Natural killer cell (primary cell): ENCODE measurements around the gene ATP8A1. TPM values are rescaled to one million over a fixed set of nuclear protein-coding genes. Genes with fewer than 3 reads are reported as not detected.

ENCODE experiments used
- ATAC-seq, 3 donors: fragments of 150-1000 bp in 2 of 3; fragments of 200-7000 bp in 1 of 3; cut with Tn5 transposase; 1 replicate in 1 of 3; 2 replicates in 2 of 3; pipeline ENCODE4 v1.10.0; 2021; ENCODE audit warnings: mild to moderate bottlenecking in 2 of 3, moderate library complexity in 2 of 3
- DNase-seq, 2 donors: peaks; one replicate each; pipeline versions ENCODE4 v3.0.0 to v3.0.0-alpha.2; 2013 to 2021; ENCODE audit warnings: mixed read lengths in 1 of 2
- H3K27ac ChIP-seq: one replicate; pipeline ENCODE4 v1.5.1; 2013; ENCODE audit warnings: mild to moderate bottlenecking, low read length
- H3K27me3 ChIP-seq: one replicate; pipeline ENCODE4 v1.6.1; 2013; ENCODE audit warnings: low read length; ENCODE audit not compliant: control insufficient read depth, insufficient read depth
- H3K36me3 ChIP-seq: one replicate; pipeline ENCODE4 v1.6.1; 2013; ENCODE audit warnings: low read length; ENCODE audit not compliant: control insufficient read depth, insufficient read depth
- H3K4me1 ChIP-seq: one replicate; pipeline ENCODE4 v1.6.1; 2013; ENCODE audit warnings: low read length; ENCODE audit not compliant: control insufficient read depth, insufficient read depth
- H3K4me3 ChIP-seq: one replicate; pipeline ENCODE4 v1.5.1; 2013; ENCODE audit warnings: low read length
- H3K9me3 ChIP-seq: one replicate; pipeline ENCODE4 v1.6.1; 2013; ENCODE audit warnings: low read length; ENCODE audit not compliant: control insufficient read depth, insufficient read depth
- H3K27ac Mint-ChIP-seq, 2 donors: one replicate each; pipeline ENCODE4 v1.8.0; 2022; ENCODE audit warnings: mild to moderate bottlenecking in 2 of 2, mixed read lengths in 2 of 2, moderate library complexity in 1 of 2
- H3K27me3 Mint-ChIP-seq, 2 donors: one replicate each; pipeline ENCODE4 v1.8.0; 2022; ENCODE audit warnings: low read depth in 2 of 2, mixed read lengths in 2 of 2
- H3K36me3 Mint-ChIP-seq: one replicate; pipeline ENCODE4 v1.8.0; 2022; ENCODE audit warnings: mixed read lengths
- H3K4me1 Mint-ChIP-seq, 2 donors: one replicate each; pipeline ENCODE4 v1.8.0; 2022; ENCODE audit warnings: mixed read lengths in 2 of 2
- H3K4me3 Mint-ChIP-seq: one replicate; pipeline ENCODE4 v1.8.0; 2022; ENCODE audit warnings: mild to moderate bottlenecking, moderate library complexity, mixed read lengths
- H3K9me3 Mint-ChIP-seq, 2 donors: one replicate each; pipeline ENCODE4 v1.8.0; 2022; ENCODE audit warnings: mixed read lengths in 2 of 2
- CTCF ChIP-seq: fragments of 200-600 bp; IDR thresholded peaks from one replicate; pipeline ENCODE4 v1.8.0; 2022; ENCODE audit warnings: antibody characterized with exemption
- WGBS: methylation state at CpG from one replicate; pipeline ENCODE4 v1.1.7; 2013; ENCODE audit warnings: missing lambda C conversion rate; ENCODE audit not compliant: insufficient coverage; 5-methylcytosine and 5-hydroxymethylcytosine counted together
- intact Hi-C: fragments of 100-400 bp; cut with micrococcal nuclease; formaldehyde crosslinking; loops from one replicate; pipeline ENCODE4 v1.14.2; 2022
- total RNA-seq, 4 donors: library from RNA; stranded (reverse); fragments of 120-200 nt in 1 of 4; gene quantifications; one replicate each; pipeline versions ENCODE4 v1.2.3 to v1.2.4, GENCODE V29; 2013 to 2022

Gene ATP8A1
- total RNA-seq, 3 donors from 2014 or later (not counting 1 experiment from before 2014, with no cell fraction given), result 84.8 to 156 (median 147) TPM

GRCh38 chr4:42547805-42548204 lies 109.1 kb downstream of the ATP8A1 start:
- 100% methylated on average over 2 of the region's 3 CpGs for WGBS

GRCh38 chr4:42543762-42544161 lies 113.1 kb downstream of the ATP8A1 start:
- H3K27me3 ChIP-seq, result no peaks in the 10 kb centered on the region
- H3K27me3 Mint-ChIP-seq, result no peaks in the 10 kb centered on the region
- H3K4me3 Mint-ChIP-seq, result no peak overlapping the region
- H3K9me3 ChIP-seq, result no peaks in the 10 kb centered on the region
- H3K27ac Mint-ChIP-seq, result no peak overlapping the region
- H3K36me3 ChIP-seq, result peaks cover 40% of the 10 kb centered on the region
- no peak for TF ChIP-seq CTCF
- intact Hi-C loops, result no loop called here
- H3K36me3 Mint-ChIP-seq, result no peaks in the 10 kb centered on the region
- WGBS, result 100% methylated on average over 1 of the region's 2 CpGs
- ATAC-seq, result no peak
- no peaks in the 10 kb centered on the region for H3K9me3 Mint-ChIP-seq
- no peaks in the 10 kb centered on the region for H3K4me1 ChIP-seq
- H3K4me3 ChIP-seq, result no peak overlapping the region
- no peak for DNase-seq
- no peak overlapping the region for H3K27ac ChIP-seq
- peaks cover 13 to 14% of the 10 kb centered on the region in 2 donors for H3K4me1 Mint-ChIP-seq

More at GRCh38 chr4:42547805-42548204, 109.1 kb downstream of the ATP8A1 start:
- no peak for TF ChIP-seq CTCF
- no peak overlapping the region for H3K27ac ChIP-seq
- H3K4me1 ChIP-seq, result no peaks in the 10 kb centered on the region
- no peaks in the 10 kb centered on the region for H3K4me1 Mint-ChIP-seq
- no peaks in the 10 kb centered on the region for H3K9me3 Mint-ChIP-seq
- ATAC-seq (no peak), DNase-seq (no peak)
- H3K36me3 ChIP-seq, result peaks cover 61% of the 10 kb centered on the region
- H3K27ac Mint-ChIP-seq, result no peak overlapping the region
- no peaks in the 10 kb centered on the region for H3K27me3 ChIP-seq
- peaks cover 5% of the 10 kb centered on the region for H3K36me3 Mint-ChIP-seq
- no peak overlapping the region for H3K4me3 ChIP-seq
- H3K9me3 ChIP-seq, result no peaks in the 10 kb centered on the region
- intact Hi-C loops, result no loop called here
- no peak overlapping the region for H3K4me3 Mint-ChIP-seq
- no peaks in the 10 kb centered on the region for H3K27me3 Mint-ChIP-seq

- H3K36me3 ChIP-seq, result peaks cover 35% of the 10 kb centered on the region
- intact Hi-C loops, result no loop called here
- Mint-ChIP-seq H3K9me3 (no peaks in the 10 kb centered on the region), H3K27me3 (no peaks in the 10 kb centered on the region), H3K4me3 (no peak overlapping the region), H3K4me1 (peaks cover 19 to 20% of the 10 kb centered on the region in 2 donors), H3K36me3 (no peaks in the 10 kb centered on the region), H3K27ac (no peak overlapping the region)
- no peaks in the 10 kb centered on the region for H3K27me3 ChIP-seq
- DNase-seq (no peak), ATAC-seq (no peak)
- no peak overlapping the region for H3K27ac ChIP-seq
- no peaks in the 10 kb centered on the region for H3K9me3 ChIP-seq
- WGBS, result no CpG with 5 or more reads among the region's 1 CpG
- H3K4me1 ChIP-seq, result no peaks in the 10 kb centered on the region
- no peak for TF ChIP-seq CTCF
- H3K4me3 ChIP-seq, result no peak overlapping the region
Observed at GRCh38 chr4:42543126-42543525, 113.8 kb downstream of the ATP8A1 start.

- Histone ChIP-seq H3K27ac (no peak overlapping the region), H3K4me1 (no peaks in the 10 kb centered on the region), H3K4me3 (no peak overlapping the region), H3K36me3 (peaks cover 21% of the 10 kb centered on the region), H3K27me3 (no peaks in the 10 kb centered on the region), H3K9me3 (no peaks in the 10 kb centered on the region)
- no CpG with 5 or more reads among the region's 1 CpG for WGBS
- DNase-seq, result no peak
- Mint-ChIP-seq H3K36me3 (no peaks in the 10 kb centered on the region), H3K4me1 (peaks cover 29 to 32% of the 10 kb centered on the region in 2 donors), H3K9me3 (no peaks in the 10 kb centered on the region), H3K27me3 (no peaks in the 10 kb centered on the region), H3K4me3 (no peak overlapping the region), H3K27ac (no peak overlapping the region)
- intact Hi-C loops, result no loop called here
- no peak for ATAC-seq
- no peak for TF ChIP-seq CTCF
Observed at GRCh38 chr4:42541647-42542046, 115.3 kb downstream of the ATP8A1 start.
